ENCODE data around the gene SLIT3. TPM values are rescaled to one million over a fixed set of nuclear protein-coding genes. Genes with fewer than 3 reads are reported as not detected.

The SLIT3 gene
- polyA plus RNA-seq, 1 of the 3 experiments (the other 2 are of a cell fraction), result 119 TPM

- POLR2A ChIA-PET, result no interaction called here
- CTCF ChIA-PET, result interaction anchor here (1.4 to 1.6 kb wide), 3 partner anchors 10 to 34 kb away, joined by 3 to 4 read pairs (median 3); no protein-coding TSS in a partner anchor
- Histone ChIP-seq H3K9me2 (no peaks in the 10 kb centered on the region), H2AFZ (ENCODE audit: low read depth) (no peak overlapping the region), H3F3A (replicated peaks; ENCODE audit: insufficient read depth) (no peaks in the 10 kb centered on the region), H3K27me3 (ENCODE audit: insufficient read depth) (no peaks in the 10 kb centered on the region), H3K27ac (ENCODE audit: low read depth in 2 of 2, low read length in 1 of 2) (no peak overlapping the region), H3K9me3 (no peaks in the 10 kb centered on the region), H3K4me3 (ENCODE audit: low read depth in 2 of 2, low read length in 1 of 2) (no peak overlapping the region), H3K9ac (no peak overlapping the region), H3K4me1 (ENCODE audit: control insufficient read depth in 1 of 2, insufficient read depth in 2 of 2, low read depth in 1 of 2, low read length in 1 of 2) (peaks cover 0 to 3% of the 10 kb centered on the region in 2 experiments; a peak in 1 of 4 replicates), H3K79me2 (ENCODE audit: insufficient read depth) (0 out of 2 replicates have a peak, but pooled peaks cover 6% of the 10 kb centered on the region), H3K36me3 (replicated peaks in 1 of 2; ENCODE audit: control insufficient read depth in 1 of 2, insufficient read depth in 2 of 2, low read length in 1 of 2) (peaks cover 0 to 21% of the 10 kb centered on the region in 2 experiments), H3K4me2 (no peak overlapping the region), H4K20me1 (ENCODE audit: insufficient read depth) (no peaks in the 10 kb centered on the region)
- no peak for DNase-seq
- 90% methylated on average over 7 of the region's 7 CpGs for WGBS (ENCODE audit: low lambda C conversion rate)
- no peak for TF ChIP-seq YY1 (IDR thresholded peaks at IDR 0.05; ENCODE audit: low read depth)
- TF ChIP-seq CTCF (IDR thresholded peaks at IDR 0.05), result no peak
- TF ChIP-seq MXI1 (IDR thresholded peaks at IDR 0.05; ENCODE audit: low read depth, low read length), result no peak
- TF ChIP-seq IRF3 (IDR thresholded peaks at IDR 0.05; ENCODE audit: low read depth, low read length), result no peak
- TF ChIP-seq EP300 (IDR thresholded peaks at IDR 0.05; ENCODE audit: borderline replicate concordance in 1 of 2, low read depth in 1 of 2, low read length in 1 of 2), result no peak
- no peak for TF ChIP-seq POLR2AphosphoS5 (IDR thresholded peaks at IDR 0.05; ENCODE audit: low read depth, low read length)
- no peak for TF ChIP-seq MAX (IDR thresholded peaks at IDR 0.05; ENCODE audit: low read depth)
- TF ChIP-seq FOXM1 (IDR thresholded peaks at IDR 0.05; ENCODE audit: low read depth), result no peak
- TF ChIP-seq NFIC (IDR thresholded peaks at IDR 0.05; ENCODE audit: borderline replicate concordance), result no peak
- no peak for TF ChIP-seq NRF1 (IDR thresholded peaks at IDR 0.05; ENCODE audit: low read depth, low read length)
- no peak for TF ChIP-seq RXRA (IDR thresholded peaks at IDR 0.05; ENCODE audit: borderline replicate concordance, low read depth)
- TF ChIP-seq RCOR1 (IDR thresholded peaks at IDR 0.05; ENCODE audit: low read length), result no peak
- no peak for TF ChIP-seq USF2 (IDR thresholded peaks at IDR 0.05; ENCODE audit: borderline replicate concordance, low read depth, low read length)
Observed at GRCh38 chr5:169268019-169268418, 32.9 kb downstream of the SLIT3 start.

- Histone ChIP-seq H3K27me3 (ENCODE audit: insufficient read depth) (no peaks in the 10 kb centered on the region), H3K4me2 (no peak overlapping the region), H3K9me3 (no peaks in the 10 kb centered on the region), H3K27ac (ENCODE audit: low read depth in 2 of 2, low read length in 1 of 2) (no peak overlapping the region), H3F3A (replicated peaks; ENCODE audit: insufficient read depth) (no peaks in the 10 kb centered on the region), H3K4me3 (ENCODE audit: low read depth in 2 of 2, low read length in 1 of 2) (no peak overlapping the region), H3K4me1 (ENCODE audit: control insufficient read depth in 1 of 2, insufficient read depth in 2 of 2, low read depth in 1 of 2, low read length in 1 of 2) (peaks cover 0 to 3% of the 10 kb centered on the region in 2 experiments; a peak in 1 of 4 replicates), H3K9me2 (no peaks in the 10 kb centered on the region), H4K20me1 (ENCODE audit: insufficient read depth) (no peaks in the 10 kb centered on the region), H3K79me2 (ENCODE audit: insufficient read depth) (0 out of 2 replicates have a peak, but pooled peaks cover 6% of the 10 kb centered on the region), H2AFZ (ENCODE audit: low read depth) (no peak overlapping the region), H3K9ac (no peak overlapping the region), H3K36me3 (replicated peaks in 1 of 2; ENCODE audit: control insufficient read depth in 1 of 2, insufficient read depth in 2 of 2, low read length in 1 of 2) (peaks cover 0 to 12% of the 10 kb centered on the region in 2 experiments)
- 87% methylated on average over 3 of the region's 3 CpGs for WGBS (ENCODE audit: low lambda C conversion rate)
- DNase-seq, result no peak
- ChIA-PET CTCF (interaction anchor here (0.7 to 2.3 kb wide), 6 partner anchors 8 to 43 kb away, joined by 3 to 9 read pairs (median 4); no protein-coding TSS in a partner anchor), POLR2A (no interaction called here)
- TF ChIP-seq NRF1 (IDR thresholded peaks at IDR 0.05; ENCODE audit: low read depth, low read length), result no peak
- peak; percentile 36 for TF ChIP-seq CTCF (IDR thresholded peaks at IDR 0.05)
Observed at GRCh38 chr5:169265888-169266287, 35.1 kb downstream of the SLIT3 start.

All from SK-N-SH (cell line).